Anterior cingulate cortex (tissue), 58 donors: ENCODE measurements around the gene SF3B4.

Source experiments
- DNase-seq, 58 donors: peaks; one replicate each; lab custom pipeline; 2025; lab: John Stamatoyannopoulos, UW

The SF3B4 gene

DNA sequence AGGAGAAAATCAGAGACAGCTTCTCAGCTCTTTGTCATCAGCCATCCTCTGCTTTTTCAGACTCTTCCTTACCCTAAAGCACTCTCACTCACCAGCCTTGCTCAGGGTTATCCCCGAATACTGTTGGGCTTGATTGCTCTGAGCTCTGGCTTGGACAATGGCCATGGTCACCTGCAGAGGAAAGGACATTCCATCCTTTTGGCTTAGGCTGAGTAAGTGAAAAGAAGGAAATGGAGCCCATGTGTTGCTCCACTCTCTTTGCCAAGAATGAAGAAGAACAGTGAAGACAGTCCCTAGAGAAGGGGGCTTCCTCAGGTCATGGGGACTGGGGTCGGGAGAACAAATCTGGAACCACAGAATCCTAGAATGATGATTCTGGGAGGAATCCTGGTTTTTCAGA, 6.8 kb upstream of the SF3B4 start:
- DNase-seq = no peak

DNA sequence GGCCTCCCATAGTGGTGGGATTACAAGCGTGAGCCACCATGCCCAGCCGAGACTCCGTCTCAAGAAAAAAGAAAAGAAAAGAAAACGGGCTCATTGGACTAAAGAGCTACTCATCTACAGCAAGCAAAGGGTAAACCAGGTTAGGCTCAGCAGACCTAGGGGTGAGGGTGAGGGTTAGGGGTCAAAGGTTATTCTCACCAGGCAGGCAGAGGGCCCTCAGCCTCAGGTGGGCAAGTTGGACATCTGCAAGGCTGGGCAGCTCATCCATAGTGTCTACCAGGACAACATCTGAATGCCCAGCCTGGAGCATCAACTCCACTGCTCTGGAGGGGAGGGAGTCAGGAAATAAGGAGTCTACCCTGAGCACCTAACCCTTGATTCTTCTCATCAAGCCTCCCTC, 5.6 kb upstream of the SF3B4 start:
- DNase-seq = no peak

DNA sequence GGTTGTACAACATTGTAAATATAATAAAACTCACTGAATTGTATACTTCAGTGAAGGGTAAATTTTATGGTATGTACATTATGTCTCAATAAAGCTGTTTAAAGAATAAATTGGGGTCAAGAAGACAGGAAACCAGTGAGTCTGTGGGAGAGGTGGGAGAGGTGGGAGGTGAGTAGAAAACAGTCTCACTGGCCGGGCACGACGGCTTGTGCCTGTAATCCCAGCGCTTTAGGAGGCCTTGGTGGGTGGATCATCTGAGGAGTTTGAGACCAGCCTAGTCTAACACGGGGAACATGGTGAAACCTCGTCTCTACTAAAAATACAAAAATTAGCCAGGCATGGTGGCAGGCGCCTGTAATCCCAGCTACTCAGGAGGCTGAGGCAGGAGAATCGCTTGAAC, 4.9 kb upstream of the SF3B4 start:
- DNase-seq = no peak

DNA sequence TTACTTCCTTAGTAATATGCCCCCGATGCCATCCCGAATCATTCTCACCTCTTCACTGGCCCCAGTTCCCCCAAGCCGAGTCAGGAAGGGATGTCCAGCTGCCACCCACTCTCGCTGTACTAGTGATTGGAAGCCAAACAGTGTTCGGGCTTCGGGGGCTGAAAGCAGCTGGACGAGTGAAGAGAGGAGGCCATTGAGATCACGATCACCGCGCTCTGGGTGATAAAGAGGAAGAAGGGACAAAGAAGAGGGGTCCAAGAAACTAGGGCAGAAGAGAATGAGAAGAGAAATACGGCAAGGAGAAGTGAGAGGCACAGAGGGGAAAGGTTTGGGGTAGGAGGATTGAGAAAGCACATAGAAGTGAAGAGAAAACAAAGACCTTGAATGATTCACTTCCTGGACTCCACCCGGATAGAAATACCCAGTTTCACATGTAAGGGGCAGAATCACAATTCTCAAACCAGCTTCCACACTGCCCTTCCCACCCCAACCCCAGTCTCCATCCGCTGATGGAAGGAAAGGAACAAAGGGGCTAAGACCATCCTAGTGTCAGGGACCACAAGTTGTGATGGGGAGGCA, 3.7 kb upstream of the SF3B4 start:
- DNase-seq = no peak

DNA sequence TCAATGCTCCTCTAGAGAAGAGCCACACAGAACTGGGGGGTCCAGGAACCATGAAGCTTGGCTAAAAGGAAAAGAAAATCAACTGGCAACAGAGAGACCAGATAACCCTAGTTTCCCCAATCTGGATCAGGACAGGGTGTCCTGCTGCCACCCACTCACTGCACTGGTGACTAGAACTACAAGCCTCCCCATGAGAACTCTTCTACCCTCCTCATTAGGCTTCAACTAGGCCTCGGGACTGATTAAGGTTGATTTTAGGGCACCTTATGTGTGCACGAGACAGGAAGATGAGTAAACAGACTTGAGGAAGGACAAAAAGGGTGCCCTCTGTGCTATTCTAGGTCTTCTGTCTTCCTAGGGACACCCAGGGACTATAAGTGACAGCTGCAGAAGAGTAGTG, 2.3 kb upstream of the SF3B4 start:
- no peak for DNase-seq

DNA sequence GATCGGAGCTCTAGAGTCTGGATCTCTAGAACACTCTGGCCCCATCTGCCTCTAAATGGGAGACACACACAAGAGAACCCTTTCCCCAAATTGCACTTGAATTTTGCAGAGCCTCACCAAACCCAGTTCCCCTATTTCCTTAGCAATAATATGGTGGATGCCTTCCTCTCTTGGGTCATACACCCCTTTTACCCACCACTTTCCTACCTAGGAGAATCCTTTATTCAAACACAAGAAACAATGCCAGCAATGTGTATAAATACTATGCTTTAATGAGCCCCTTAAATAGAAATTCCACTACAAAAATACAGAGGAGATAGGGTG, 760 bp upstream of the SF3B4 start:
- DNase-seq = no peak

DNA sequence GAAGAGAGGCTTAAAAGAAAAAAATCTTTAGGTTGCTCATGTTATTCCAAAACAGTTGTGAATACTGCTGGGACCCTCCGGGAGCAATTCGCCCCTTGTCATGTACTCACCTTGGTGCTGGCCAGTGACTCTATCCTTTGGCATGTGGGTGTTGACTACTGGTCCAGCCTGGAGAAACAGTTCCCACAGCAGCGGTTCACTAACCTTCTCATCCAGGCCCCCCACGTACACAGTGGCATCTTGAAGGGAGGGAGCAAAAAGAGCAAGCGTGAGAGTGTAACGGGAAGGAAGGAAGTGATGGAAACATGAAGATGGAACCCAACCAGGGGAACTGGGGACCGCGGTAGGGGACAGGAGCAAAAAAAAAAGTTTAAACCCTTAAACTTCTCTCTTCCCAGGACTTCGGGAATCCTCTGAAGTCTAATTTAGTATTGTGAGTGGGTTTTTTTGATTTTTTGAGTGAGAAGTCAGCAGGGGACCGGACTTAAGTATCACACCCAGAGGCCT, 494 bp downstream of the SF3B4 start:
- no peak for DNase-seq

DNA sequence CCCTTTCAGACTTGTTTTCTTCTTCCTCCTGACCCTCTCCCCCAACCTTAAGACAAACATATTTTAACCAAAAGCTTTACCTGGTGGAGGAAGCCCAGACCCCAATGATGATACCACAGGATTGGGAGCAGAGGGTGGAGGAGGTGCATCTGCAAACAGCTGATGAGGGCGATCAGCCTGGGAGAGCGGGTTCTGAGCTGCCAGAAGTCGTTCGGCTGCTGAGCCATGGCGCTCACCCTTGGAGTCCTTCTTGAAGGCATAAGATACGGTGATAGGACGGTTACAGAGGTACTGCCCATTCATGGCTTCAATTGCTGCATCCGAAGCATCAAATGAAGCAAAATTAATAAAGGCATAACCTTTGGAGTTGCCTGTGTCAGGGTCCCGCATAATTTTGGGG, 1.3 kb downstream of the SF3B4 start:
- no peak for DNase-seq

DNA sequence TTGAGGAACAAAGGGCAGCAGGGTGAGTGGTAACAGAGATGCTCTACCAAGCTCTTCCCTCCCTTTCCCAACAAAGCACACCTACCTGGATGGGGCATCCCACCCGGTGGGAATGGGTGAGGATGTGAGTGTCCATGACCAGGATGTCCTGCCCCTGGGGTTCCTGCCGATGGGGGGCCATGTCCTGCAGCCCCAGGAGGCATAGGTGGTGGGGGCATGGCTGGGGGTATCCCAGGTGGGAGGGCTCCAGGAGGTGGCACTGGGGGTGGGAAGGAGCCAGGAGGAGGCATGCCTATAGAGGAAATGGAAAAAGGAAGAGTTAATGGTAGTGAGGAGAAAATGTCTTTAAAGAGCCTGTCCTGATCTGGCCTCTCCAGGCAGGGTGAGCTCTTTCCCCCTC, 1.9 kb downstream of the SF3B4 start:
- DNase-seq = no peak

DNA sequence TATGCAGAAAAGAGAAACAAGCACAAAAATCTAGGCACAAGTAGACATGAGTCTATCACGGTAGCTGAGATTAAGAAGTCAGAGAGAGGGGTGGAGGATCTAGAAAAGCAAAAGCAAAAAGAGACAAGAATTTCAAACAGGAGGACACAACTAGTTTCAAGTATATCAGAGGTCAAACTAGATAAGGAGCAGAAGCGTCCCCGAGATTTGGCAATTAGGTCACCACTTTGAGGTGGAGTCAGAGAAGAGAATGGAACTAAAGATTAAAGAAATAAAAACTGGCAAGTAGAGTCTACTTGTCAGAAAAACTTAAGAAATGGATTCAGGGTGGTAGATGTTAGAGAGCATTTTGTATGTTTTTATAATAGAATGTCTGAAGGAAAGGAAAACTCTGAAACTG, 2.3 kb downstream of the SF3B4 start:
- no peak for DNase-seq

DNA sequence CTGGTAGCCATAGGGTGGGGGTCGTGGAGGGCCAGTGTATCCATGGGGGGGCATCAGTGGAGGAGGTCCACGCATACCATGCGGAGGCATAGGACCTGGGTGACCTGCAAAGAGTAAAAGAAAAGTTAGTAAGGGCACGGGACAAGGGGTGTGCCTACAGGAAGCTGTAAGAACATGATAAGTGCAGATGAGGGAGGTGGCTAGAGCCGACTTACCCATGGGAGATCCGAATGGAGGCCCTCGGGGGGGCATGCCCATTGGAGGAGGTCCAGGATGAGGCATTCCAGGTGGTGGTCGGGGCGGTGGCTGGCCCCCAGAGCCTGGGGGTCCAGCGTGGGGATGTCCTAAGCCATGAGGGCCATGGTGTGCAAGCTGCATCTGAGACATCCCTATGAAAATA, 4.0 kb downstream of the SF3B4 start:
- no peak for DNase-seq

DNA sequence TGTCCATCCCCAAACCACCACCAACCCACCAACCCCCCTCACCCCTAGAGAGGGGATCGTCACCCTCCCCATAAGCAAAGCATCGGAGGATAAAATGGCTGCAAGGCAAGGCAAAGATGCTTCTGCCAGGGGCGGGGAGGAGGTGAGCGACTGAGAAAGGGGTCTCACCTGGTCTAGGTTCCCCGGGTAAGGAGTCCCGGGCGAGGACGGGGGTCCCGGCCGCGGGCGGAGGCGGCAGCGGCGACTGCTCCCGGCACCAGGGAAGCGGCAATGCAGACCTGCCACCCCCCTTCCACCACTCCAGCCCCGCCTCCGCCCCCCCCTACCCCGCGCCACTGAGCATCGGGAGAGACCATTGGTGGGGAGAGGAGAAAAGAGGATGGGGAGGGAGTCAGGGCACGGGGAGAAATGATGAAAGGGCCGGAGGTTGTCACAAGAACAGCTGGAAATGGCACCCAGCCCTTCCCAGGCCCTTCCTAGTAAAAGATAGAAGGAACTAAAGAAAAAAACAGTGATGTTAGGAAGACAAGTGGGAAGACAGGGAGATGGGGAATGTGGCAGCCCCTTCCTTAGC, 9.9 kb downstream of the SF3B4 start, which contains the start of gene SV2A:
SV2A (minus strand) TSS at position 274 of the 574 bp plus-strand sequence. CDS start 4,004 bp downstream, outside the sequence.
- peak in 54 of 58 donors; percentile 9 to 86 (median 64) for DNase-seq

DNA sequence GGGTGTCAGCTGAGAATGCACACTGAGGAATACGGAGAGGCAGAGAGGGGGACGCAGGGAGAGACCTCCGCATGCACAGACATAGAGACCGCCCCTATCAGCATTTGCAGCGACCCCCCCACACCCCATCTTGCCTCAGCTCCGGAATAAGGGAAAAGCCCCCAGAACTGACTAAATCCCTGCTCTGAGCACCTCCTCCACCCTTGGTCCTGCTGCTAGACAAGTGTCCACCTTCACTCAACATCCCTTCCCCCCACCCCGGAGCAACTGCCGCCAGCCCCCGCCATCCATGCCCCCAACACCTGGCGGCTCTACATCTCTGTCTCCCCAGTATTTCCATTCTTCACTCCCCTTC, 10.7 kb downstream of the SF3B4 start:
- peak in 1 of 58 donors; percentile 3 for DNase-seq

DNA sequence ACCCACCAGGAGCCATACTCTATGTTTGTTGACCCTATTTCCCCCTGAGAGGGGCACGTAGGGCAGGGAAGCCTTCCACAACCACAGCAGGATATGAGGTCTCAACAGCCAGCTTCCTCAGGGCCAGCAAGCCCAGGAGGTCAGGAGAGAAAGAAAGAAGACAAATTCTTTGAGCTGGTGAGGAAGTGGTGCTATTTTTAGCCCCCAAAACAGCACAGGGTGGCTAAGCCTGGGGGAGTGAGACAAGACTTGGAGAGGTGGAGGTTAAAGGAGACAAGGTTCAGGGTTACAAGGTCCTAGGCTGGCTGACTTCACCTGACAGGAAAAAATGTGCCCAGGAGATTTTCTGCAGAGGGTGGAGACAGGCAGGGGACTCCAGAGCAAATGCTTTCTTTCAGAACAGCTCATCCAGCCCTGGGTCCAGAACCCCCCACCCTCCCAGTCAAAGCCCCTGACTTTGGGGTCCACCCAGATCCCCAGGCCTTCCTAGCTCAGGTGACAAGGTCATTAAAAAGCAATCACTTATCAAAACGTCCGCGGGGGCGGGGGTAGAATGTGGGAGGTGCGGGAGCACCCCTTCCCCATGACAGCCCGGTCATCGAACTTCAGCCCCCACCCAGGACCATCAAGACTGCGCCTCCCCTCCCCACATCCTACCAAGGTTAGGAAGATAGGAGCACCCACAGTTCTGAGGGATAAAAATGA, 11.3 kb downstream of the SF3B4 start:
- no peak for DNase-seq

DNA sequence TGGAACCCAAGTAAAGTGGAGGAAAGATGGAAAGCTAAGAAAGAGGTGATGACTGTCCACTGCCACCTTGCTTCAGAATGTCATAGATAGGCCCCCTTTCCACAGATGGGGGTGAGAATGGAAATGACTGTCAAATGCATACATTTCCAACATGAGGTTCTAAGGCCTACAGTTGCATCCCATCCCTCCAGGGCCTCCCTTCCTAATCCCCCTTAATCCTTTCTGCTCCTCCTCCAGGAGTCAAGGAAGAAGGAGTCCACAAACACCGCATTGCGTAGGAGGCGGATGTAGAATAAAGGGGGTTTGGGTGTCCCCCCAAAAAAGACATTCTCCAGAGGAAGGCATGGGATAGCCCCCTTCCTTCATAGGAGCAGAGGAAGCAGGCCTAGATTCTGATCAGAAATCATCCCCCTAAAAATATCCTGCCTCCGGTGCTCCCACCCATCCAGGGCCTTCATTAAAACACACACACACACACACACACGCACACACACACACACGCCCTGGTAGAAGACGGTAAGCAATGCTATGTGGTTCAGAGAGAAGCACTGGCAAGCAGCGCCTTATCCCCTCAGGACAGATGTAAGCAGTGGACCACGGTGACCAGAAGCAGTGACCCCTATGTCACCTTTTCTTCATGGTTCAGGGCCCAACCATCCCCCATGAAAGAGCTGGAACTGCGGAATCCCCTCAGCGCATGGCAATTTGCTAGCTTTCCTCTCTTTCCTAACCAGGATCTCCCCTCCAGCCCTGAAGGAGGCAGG, 12.0 kb downstream of the SF3B4 start:
- peak in 1 of 58 donors; percentile 15 for DNase-seq

DNA sequence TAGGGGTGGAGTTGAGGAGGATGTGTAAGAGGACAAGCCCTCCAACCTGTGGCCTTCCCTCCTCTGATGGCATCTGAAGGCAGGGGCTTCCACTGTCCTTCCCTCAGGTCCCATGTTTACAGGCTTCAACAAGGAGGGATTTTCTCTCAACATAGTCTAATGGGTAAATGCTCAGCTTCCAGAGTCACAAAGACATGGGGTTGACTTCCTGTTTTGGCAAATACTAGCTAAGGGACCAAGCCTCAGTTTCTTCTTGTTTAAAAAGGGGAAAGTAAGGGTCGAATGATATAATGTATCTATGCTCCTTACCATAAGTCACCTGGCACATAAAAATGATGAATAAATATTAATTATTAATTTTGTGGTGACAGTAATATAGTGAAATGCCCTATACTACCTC, 13.1 kb downstream of the SF3B4 start:
- DNase-seq = no peak

DNA sequence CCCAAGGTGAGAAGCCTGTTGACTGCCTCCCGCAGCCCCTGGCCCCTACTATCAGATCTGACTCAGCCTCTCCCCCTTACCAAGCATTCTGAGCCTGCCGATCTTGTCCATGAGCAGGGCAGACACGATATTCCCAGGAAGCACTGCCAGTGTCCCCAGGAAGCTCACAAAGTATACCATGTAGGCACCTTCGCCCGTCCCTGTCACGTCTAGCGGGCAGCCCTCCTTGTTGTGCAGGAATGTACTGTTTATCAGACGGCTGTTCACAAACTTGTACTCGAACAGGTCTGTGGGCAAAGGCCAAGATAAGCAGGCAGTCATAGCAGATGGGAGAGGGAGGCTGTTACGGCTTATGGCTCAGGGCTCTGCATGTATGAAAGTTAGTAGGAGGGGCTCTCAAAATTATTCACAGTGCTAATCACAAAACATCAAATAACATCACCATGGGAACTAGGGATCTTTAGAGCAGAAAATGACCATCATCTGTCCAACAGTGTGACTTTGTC, 21.0 kb downstream of the SF3B4 start:
- DNase-seq = no peak

DNA sequence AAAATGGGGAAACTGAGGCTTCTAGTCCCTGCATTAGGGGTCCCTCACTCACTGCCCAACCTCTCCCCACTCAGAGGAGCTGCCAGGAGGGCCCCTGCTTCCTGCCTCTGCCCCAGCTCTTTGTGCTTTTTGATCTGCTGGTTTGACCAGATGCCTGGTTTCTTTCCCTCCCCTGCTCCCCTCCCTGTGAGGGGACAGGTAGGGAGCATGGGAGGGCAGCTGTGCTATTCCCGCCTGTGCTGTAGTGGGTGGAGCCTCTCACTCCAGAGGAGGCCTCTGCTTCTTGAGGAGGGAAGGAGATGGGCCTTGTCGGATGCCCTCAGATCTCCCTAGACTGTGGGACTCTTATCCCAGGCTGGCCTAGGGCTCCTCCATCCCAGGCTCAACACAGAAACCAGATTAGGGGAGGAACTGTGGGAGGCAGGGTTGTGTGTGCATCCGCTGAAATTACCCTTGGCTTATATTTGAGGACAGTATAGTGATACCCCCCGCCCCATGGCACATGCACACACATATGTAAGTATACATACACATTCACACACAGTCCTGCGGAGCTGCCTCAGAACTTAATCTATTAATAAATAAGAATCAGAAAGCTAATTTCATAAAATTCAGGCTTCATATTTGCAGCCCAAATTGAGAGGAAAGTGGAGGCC, 23.6 kb downstream of the SF3B4 start:
- no peak for DNase-seq

DNA sequence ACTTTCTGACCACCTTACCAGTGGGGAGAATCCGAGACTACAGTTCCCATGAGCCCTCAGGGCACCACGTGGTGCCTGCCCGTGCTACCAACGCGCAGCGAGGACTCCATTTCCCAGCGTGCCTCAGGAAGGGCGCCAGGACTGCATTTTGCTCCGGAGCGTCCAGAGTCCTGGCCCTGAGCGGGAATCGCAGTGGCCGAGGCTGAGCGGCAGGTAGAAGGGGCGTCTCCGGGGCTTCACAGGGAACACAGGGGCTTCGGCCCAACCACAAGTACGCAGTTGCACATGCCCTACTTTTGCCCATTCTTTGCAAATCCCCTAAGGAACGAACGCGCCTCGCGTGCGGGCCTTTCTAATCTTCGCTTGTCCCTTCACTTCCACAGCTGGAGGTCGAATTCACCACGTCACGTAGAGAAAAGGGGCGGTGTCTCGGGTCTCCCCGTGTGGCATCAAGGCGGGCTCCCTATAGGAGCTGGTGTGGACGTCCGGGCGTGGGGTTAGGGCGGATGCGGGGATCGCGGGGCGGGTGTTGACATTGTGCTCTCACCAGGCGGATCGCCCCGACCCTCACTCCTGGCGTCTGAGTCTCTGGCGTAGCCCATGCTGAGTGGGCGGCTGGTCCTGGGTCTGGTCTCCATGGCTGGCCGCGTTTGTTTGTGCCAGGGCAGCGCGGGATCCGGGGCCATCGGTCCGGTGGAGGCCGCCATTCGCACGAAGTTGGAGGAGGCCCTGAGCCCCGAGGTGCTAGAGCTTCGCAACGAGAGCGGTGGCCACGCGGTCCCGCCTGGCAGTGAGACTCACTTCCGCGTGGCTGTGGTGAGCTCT, 27.9 kb downstream of the SF3B4 start, which contains the start of gene BOLA1:
BOLA1 (plus strand) TSS at position 109 of the 825 bp plus-strand sequence; CDS start at position 601, 492 bp downstream.
- peak; percentile 66 to 96 (median 90) for DNase-seq

DNA sequence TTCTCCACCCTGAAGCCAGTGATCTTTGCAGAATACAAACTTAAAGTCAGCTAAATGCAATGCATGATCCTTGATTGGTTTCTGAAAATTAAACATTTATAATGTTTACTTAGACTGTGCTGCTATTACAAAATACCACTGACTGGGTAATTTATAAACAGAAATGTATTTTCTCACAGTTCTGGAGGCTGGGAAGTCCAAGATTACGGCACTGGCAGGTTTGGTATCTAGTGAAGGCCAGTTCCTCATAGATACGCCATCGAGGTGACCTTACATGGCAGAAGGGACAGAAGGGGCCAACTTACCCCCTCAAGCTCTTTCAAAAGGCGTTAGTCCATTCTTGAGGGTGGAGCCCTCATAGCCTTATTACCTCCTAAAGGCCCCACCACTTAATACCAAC, 31.0 kb downstream of the SF3B4 start:
- DNase-seq = no peak
